HL-60 (cell line): Measurements from ENCODE around the gene USF3.
A peak's percentile ranks its signal among the peaks of the same experiment; 100 is the strongest.

Source experiments
- DNase-seq, 2 experiments: peaks; one replicate each; pipeline ENCODE4 v3.0.0-alpha.2; 2010 to 2020; ENCODE audit warnings: low read depth in 1 of 2, low spot score in 1 of 2
- H3K27ac ChIP-seq: fragments of 250-450 bp; sonication (Bioruptor Pico); replicated peaks from 2 replicates; pipeline ENCODE4 v1.5.1; 2020; ENCODE audit warnings: mild to moderate bottlenecking, moderate library complexity
- H3K27me3 ChIP-seq: fragments of 250-450 bp; sonication (Bioruptor Pico); 2 replicates; pipeline ENCODE4 v1.5.1; 2021; ENCODE audit warnings: mild to moderate bottlenecking, moderate library complexity; ENCODE audit not compliant: insufficient read depth, poor library complexity, severe bottlenecking
- H3K4me3 ChIP-seq: replicated peaks from 2 replicates; pipeline ENCODE4 v1.5.1; 2011; ENCODE audit warnings: mild to moderate bottlenecking, control low read depth, low read length; ENCODE audit not compliant: insufficient read depth
- GABPA ChIP-seq: IDR thresholded peaks from 2 replicates; pipeline ENCODE4 v1.6.1; 2012; ENCODE audit warnings: low read depth
- POLR2AphosphoS5 ChIP-seq: IDR thresholded peaks from 2 replicates; pipeline ENCODE4 v1.6.1; 2012; ENCODE audit warnings: low read depth
- SPI1 ChIP-seq: IDR thresholded peaks from 2 replicates; pipeline ENCODE4 v1.6.1; 2012; ENCODE audit warnings: low read depth, mild to moderate bottlenecking, borderline replicate concordance
- TF ChIP-seq, protein P1 (sequence below): IDR thresholded peaks from one replicate; pipeline ENCODE4 v1.5.1; 2011; ENCODE audit warnings: low read length, control low read depth, inconsistent platforms; ENCODE audit not compliant: insufficient read depth
- TF ChIP-seq, protein P2 (sequence below): IDR thresholded peaks from 2 replicates; pipeline ENCODE4 v1.6.1; 2012; ENCODE audit warnings: low read depth; ENCODE audit not compliant: insufficient replicate concordance

Gene USF3

DNA sequence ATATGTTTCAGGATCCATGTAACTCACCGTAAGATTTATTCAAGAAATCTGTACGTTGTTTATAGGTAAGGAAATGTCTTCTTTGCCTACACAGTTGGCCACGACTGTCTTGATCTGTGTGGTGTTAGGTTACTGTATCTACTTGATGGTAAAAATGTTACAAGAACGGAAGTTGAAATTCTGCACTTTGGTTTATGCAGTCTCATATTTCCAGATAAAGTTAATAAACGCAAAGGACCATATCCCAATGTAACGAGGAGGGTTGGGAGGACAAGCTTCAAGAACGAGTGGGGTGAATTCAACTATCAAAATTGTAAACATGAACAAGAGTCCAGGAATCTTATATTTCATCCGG lies 1.0 kb downstream of the USF3 start:
- H3K4me3 ChIP-seq, result peak overlapping the region; percentile 81
- no peak for DNase-seq
- peak overlapping the region; percentile 86 for H3K27ac ChIP-seq
- TF ChIP-seq, protein P1, sequence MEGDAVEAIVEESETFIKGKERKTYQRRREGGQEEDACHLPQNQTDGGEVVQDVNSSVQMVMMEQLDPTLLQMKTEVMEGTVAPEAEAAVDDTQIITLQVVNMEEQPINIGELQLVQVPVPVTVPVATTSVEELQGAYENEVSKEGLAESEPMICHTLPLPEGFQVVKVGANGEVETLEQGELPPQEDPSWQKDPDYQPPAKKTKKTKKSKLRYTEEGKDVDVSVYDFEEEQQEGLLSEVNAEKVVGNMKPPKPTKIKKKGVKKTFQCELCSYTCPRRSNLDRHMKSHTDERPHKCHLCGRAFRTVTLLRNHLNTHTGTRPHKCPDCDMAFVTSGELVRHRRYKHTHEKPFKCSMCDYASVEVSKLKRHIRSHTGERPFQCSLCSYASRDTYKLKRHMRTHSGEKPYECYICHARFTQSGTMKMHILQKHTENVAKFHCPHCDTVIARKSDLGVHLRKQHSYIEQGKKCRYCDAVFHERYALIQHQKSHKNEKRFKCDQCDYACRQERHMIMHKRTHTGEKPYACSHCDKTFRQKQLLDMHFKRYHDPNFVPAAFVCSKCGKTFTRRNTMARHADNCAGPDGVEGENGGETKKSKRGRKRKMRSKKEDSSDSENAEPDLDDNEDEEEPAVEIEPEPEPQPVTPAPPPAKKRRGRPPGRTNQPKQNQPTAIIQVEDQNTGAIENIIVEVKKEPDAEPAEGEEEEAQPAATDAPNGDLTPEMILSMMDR, result no peak
- TF ChIP-seq GABPA, result no peak
- no peak for TF ChIP-seq POLR2AphosphoS5
- no peak for TF ChIP-seq SPI1
- TF ChIP-seq, protein P2, sequence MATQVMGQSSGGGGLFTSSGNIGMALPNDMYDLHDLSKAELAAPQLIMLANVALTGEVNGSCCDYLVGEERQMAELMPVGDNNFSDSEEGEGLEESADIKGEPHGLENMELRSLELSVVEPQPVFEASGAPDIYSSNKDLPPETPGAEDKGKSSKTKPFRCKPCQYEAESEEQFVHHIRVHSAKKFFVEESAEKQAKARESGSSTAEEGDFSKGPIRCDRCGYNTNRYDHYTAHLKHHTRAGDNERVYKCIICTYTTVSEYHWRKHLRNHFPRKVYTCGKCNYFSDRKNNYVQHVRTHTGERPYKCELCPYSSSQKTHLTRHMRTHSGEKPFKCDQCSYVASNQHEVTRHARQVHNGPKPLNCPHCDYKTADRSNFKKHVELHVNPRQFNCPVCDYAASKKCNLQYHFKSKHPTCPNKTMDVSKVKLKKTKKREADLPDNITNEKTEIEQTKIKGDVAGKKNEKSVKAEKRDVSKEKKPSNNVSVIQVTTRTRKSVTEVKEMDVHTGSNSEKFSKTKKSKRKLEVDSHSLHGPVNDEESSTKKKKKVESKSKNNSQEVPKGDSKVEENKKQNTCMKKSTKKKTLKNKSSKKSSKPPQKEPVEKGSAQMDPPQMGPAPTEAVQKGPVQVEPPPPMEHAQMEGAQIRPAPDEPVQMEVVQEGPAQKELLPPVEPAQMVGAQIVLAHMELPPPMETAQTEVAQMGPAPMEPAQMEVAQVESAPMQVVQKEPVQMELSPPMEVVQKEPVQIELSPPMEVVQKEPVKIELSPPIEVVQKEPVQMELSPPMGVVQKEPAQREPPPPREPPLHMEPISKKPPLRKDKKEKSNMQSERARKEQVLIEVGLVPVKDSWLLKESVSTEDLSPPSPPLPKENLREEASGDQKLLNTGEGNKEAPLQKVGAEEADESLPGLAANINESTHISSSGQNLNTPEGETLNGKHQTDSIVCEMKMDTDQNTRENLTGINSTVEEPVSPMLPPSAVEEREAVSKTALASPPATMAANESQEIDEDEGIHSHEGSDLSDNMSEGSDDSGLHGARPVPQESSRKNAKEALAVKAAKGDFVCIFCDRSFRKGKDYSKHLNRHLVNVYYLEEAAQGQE, result no peak
- H3K27me3 ChIP-seq, result no peaks in the 10 kb centered on the region

DNA sequence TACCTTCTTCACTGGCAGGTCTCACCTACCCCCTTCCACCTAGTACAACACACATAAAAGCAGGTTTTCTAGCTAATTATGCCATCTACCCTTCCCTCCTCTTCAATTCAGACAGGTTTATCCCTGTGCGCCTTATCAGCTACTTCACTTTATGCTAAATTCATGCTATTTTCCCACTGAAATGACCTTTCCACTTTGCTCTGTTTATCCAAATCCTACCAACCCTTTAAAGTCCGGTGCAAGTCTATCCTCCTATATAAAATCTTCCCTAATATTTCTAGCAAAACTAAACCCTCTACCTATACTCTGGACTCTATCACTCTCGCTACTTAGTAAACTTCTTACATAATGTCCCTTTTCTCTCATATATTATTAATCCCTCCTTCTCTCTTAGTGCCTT lies 6.0 kb downstream of the USF3 start:
- Histone ChIP-seq H3K4me3 (no peak overlapping the region), H3K27me3 (no peaks in the 10 kb centered on the region), H3K27ac (no peak overlapping the region)
- no peak for DNase-seq
- TF ChIP-seq SPI1 (no peak), POLR2AphosphoS5 (no peak), GABPA (no peak)
- TF ChIP-seq, protein P1, result no peak
- TF ChIP-seq, protein P2, result no peak

DNA sequence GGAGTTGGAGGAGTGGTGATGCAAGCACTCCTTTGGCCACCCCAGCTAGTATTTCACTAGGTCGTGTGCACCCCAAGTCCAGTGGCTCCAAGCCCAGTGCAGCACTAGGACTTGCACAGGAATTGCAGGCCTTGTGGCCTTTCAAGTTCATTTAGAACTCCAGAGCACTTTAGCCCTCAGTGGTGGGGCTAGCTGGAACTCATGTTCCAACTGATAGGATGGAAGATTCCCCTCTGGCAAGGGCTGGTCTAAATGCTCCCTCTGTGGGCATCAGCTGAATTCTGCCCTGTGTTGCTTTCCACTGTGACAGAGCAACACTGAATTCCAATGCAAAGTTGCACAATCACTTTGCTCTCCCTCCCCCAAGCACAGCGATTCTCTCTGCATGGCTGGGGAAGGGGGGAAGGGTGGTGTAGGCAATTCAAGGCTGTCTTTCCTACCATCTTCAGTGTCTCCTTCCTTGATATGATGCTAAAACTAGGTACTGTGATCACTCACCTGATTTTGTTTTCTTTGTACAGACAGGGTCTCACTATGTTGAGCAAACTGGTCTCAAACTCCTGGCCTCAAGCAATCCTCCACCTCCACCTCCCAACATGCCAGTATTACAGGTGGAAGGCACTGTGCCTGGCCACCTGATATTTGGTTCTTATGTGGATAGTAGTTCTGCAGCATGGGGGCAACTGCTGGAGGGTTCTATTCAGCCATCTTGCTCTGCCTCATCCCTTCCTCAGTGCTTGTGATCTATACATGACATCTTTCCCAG lies 10.3 kb downstream of the USF3 start:
- no peak overlapping the region for H3K4me3 ChIP-seq
- no peak for TF ChIP-seq SPI1
- no peak for TF ChIP-seq GABPA
- TF ChIP-seq, protein P2, result no peak
- TF ChIP-seq, protein P1, result no peak
- TF ChIP-seq POLR2AphosphoS5, result no peak
- no peak overlapping the region for H3K27ac ChIP-seq
- DNase-seq, result peak; percentile 34 to 42
- no peaks in the 10 kb centered on the region for H3K27me3 ChIP-seq
